KBM-7 (cell line): ENCODE data around the gene ZNF780B.
A peak's percentile ranks its signal among the peaks of the same experiment; 100 is the strongest.

ENCODE experiments used
- DNase-seq: peaks from one replicate; pipeline ENCODE4 v3.0.0-alpha.2; 2015
- in situ Hi-C: fragments of 300-500 bp; cut with MboI; formaldehyde crosslinking; loops from 2 replicates; pipeline ENCODE4 v1.14.3; 2020; ENCODE audit warnings: low sequenced_read_pairs, low pct_unique_long_range_greater_than_20kb, mixed read lengths

Gene ZNF780B

DNA sequence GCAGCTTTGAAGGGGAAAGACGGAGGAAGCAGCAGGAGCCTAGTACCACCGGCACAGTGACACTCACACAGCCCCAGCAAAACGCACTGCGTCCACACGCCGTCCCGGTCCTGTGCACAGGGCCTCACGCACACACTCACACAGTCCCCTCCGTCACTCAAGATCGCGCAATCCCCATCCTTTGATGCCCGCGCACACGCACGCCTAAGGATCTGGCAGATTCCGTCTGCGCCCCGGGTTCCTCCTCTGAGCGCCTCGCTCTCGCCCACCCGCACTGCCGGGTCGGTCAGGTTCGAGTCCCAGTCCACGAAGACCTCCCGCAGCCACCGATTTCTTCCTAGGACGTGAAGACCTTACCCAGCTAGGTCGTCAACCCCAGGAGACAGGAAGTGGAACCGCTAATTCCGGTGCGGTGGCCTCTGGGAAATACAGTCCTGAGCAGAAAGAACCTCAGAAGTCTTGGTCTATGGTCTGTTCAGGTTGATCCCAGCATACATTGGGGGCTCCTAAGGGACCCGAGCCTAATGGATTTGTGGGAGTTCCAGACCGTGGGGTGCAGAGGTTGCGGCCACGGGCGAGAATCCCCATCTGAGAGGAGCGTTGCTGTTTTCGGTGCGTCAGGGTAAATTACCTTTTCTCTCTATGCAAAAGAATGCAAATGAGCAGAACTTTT, at the start of gene ZNF780B:
TSS of gene ZNF780B (minus strand) at position 400 of the 673 bp plus-strand sequence. CDS start 5,899 bp downstream, outside the sequence.
- in situ Hi-C loops: no loop called here
- peak; percentile 86 for DNase-seq

GRCh38 chr19:40104754-40105153, 48.7 kb upstream of the ZNF780B start:
- in situ Hi-C loops: no loop called here

GRCh38 chr19:40103600-40103999, 47.6 kb upstream of the ZNF780B start:
- in situ Hi-C loops: no loop called here
- no peak for DNase-seq

More at GRCh38 chr19:40104754-40105153, 48.7 kb upstream of the ZNF780B start:
- no peak for DNase-seq

- no peak for DNase-seq
- in situ Hi-C loops: no loop called here
Observed at GRCh38 chr19:40101813-40102212, 45.8 kb upstream of the ZNF780B start.

DNA sequence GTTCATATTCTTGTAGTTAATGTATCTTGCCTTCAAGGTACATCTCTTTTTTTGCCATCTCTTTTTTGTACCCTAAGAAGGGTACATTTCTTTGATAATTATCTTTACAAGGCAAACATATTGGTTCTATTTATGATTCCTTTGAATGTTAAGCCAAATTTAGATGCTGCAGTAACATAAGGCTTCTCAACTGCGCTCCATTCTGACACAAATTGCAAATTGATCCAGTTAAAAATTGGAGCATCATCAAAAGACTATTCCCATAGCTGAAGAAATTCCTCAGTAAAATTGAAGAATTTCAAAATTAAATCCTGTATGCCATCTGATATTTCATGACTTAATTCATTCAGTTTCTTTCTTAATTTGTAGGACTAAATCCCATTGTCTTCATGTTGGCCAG, 37.4 kb upstream of the ZNF780B start:
- in situ Hi-C loops: no loop called here

DNA sequence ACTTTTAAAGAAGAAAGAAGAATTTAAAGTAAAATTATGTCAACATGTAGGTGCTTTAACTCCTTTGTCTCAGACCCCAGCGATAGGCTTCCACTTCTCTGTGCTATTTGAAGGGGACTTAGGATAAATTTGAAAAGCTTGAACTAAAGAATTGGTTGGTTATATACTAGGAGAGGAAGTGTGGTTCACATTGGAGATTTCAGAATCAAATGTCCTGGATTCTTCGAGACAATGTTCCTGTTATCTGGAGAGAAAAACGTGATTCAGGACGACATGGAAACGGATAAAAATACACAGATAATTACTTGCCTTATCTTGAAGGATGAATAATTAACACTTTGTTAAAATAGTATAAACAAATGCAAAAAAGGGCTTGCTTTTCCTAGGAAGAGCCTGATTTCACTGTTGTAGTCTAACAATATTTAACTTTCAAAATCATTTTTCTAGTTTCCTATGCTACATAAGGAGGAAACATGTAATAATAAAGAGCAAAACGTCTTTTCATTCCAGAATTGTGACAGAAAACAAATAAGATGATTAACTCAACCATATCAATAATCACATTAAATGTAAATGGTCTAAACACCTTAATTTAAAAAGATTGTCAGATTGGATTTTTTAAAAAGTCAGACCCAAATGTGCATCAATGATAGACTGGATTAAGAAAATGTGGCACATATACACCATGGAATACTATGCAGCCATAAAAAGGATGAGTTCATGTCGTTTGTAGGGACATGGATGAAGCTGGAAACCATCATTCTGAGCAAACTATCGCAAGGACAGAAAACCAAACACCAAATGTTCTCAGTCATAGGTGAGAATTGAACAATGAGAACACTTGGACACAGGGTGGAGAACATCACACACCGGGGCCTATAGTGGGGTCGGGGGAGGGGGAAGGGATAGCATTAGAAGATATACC, 35.4 kb upstream of the ZNF780B start:
- in situ Hi-C loops: no loop called here
- no peak for DNase-seq

More for the DNA sequence above, 37.4 kb upstream of the ZNF780B start:
- DNase-seq: no peak

DNA sequence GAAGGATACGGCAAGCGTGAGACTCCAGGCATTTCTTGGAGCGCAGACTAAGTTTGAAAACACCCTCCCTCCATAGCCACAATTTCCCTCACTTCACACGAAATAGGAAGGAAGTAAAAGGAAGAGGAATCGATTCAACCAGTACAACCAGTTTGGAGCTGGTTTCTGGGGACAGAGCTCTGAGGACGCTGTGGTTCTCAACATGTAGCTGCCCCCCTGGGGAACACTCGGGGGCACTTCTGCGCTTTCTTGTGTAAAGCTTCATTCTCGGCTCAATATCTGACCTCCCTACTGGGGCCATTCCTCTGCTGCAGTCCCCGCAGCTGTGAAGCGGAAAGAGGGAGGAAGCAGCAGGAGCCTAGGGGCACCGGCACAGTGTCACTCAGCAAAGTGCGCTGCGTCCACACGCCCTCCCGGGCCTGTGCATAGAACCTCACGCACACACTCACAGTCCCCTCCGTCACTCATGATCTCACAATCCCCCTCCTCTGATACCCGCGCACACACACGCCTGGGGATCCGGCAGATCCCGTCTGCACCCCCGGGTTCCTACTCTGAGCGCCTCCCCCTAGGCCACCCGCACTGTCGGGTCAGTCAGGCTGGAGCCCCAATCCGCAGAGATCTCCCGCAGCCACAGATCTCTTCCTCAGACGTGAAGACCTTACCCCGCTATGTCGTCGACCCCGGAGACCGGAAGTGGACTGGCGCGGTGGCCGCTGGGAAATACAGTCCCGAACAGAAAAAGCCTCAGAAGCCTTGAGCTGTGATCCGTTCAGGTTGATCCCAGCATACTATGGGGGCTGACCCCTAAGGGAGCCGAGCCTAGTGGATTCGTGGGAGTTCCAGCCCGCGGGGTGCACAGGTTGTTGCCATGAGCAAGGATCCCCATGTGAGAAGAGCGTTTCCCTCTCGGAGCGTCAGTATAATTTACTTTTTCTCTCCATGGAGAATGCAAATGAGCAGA, 34.5 kb upstream of the ZNF780B start, which contains the start of gene ZNF780A:
TSS of gene ZNF780A (minus strand) at position 703 of the 964 bp plus-strand sequence. CDS start 6,190 bp downstream, outside the sequence.
- in situ Hi-C loops: no loop called here
- peak; percentile 86 for DNase-seq

DNA sequence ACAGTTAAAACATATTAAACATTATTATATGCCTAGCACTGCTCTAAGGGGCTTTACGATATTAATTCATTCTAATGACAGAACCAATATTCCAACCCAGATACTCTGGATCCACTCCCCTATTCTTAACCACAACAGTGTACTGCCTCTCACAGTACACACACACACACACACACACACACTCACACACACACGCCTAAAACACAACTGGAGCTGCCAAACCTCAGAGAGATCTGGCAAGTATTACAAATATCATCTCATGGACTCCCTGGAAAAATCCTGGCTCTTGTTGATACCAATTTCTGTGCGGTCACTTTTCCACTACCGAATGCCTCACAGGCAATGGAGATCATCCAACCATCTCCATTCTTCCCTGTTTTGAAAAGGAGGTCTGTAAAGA, 33.4 kb upstream of the ZNF780B start:
- in situ Hi-C loops: no loop called here
- DNase-seq: no peak

DNA sequence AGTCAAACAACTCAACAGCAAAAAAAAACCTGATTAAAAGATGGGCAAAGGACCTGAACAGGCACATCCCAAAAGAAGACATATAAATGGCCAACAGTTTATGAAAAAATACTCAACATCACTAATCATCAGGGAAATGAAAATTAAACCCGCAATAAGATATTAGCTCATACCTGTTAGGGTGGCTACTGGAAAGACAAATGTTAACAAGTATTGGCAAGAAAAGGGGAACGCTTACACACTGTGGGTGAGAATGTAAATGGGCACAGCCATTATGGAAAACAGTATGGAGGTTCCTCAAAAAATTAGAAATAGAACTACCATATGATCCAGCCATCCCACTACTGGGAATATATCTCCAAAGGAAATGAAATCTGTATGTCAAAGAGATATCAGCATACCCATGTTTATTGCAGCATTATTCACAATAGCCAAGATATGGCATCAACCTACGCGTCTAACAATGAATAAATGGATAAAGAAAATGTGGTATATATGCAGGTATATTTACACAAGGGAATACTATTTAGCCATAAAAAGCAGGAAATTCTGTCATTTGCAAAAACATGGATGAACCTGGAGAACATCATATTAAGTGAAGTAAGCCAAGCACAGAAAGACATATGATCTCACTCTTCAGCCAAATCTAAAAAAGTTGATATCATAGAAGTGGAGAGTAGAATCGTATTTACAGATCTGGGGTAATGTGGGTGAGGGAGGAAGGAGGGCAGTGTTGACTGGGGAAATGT, 32.4 kb upstream of the ZNF780B start:
- no peak for DNase-seq
- in situ Hi-C loops: no loop called here

GRCh38 chr19:40084948-40085347, 28.9 kb upstream of the ZNF780B start:
- in situ Hi-C loops: no loop called here
- DNase-seq: no peak

GRCh38 chr19:40081411-40081810, 25.4 kb upstream of the ZNF780B start:
- peak; percentile 38 for DNase-seq
- in situ Hi-C loops: no loop called here

- in situ Hi-C loops: no loop called here
- DNase-seq: no peak
Observed at GRCh38 chr19:40080289-40080688, 24.3 kb upstream of the ZNF780B start.

GRCh38 chr19:40078377-40078776, 22.3 kb upstream of the ZNF780B start:
- DNase-seq: no peak
- in situ Hi-C loops: no loop called here

- no peak for DNase-seq
- in situ Hi-C loops: no loop called here
Observed at GRCh38 chr19:40070058-40070457, 14.0 kb upstream of the ZNF780B start.

GRCh38 chr19:40059624-40060023, 3.6 kb upstream of the ZNF780B start:
- DNase-seq: no peak
- in situ Hi-C loops: no loop called here

DNA sequence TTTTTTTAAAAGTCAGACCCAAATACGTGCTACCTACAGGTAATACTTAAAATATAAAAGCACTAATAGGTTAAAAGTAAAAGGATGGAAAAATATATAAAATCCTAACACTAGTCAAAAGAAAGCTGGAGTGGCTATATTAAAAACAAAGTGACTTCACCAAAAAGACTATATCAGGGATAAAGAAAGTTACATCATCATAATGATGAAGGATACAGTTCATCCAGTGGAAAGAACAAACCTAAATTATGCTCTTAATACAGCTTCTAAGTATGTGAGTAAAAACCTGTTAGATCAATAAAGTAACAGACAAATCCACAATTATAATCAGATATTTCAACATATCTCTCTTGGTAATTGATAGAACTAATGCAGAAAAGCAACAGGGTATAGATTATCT, 1.1 kb upstream of the ZNF780B start:
- DNase-seq: no peak
- in situ Hi-C loops: no loop called here

- DNase-seq: no peak
- in situ Hi-C loops: no loop called here
Observed at GRCh38 chr19:40056505-40056904, 474 bp upstream of the ZNF780B start.

- in situ Hi-C loops: no loop called here
- no peak for DNase-seq
Observed at GRCh38 chr19:40055049-40055448, 982 bp downstream of the ZNF780B start.
